ENCODE data around the gene ABO. TPM values are rescaled to one million over a fixed set of nuclear protein-coding genes. Genes with fewer than 3 reads are reported as not detected.
"Not testable (repeated sequence)": the region's sequence is repeated elsewhere in the genome, so short reads cannot be mapped to it uniquely, and the experiment has no call there.

The ABO gene
- total RNA-seq, 1 experiment from 2014 or later, result 2.8 TPM

GRCh38 chr9:133274236-133275104 lies 531 bp downstream of the ABO start:
- peaks cover 45% of the 10 kb centered on the region for H3K27me3 Mint-ChIP-seq (ENCODE audit: unreplicated experiment)
- no peak for DNase-seq
- H3K36me3 Mint-ChIP-seq (ENCODE audit: insufficient read depth, unreplicated experiment), result no peaks in the 10 kb centered on the region
- no peak for TF ChIP-seq CTCF (IDR thresholded peaks at IDR 0.05; ENCODE audit: unreplicated experiment)
- peak overlapping the region; percentile 24 for H3K4me3 Mint-ChIP-seq (ENCODE audit: low read depth, unreplicated experiment)
- CTCF ChIA-PET, result no interaction called here
- no peaks in the 10 kb centered on the region for H3K4me1 Mint-ChIP-seq (ENCODE audit: low read depth, unreplicated experiment)
- BruUV-seq (replicated peaks), result no TSS peak
- H3K27ac Mint-ChIP-seq (ENCODE audit: unreplicated experiment), result no peak overlapping the region
- H3K9me3 Mint-ChIP-seq (ENCODE audit: low read depth, unreplicated experiment), result peaks cover 4% of the 10 kb centered on the region
- intact Hi-C loops (cut with micrococcal nuclease; ENCODE audit: unreplicated experiment), result loop anchor here (5.0 kb wide), 1 partner anchor 87 kb away; no protein-coding TSS in a partner anchor

- BruUV-seq (replicated peaks), result no TSS peak
- TF ChIP-seq CTCF (IDR thresholded peaks at IDR 0.05; ENCODE audit: unreplicated experiment), result no peak
- intact Hi-C loops (cut with micrococcal nuclease; ENCODE audit: unreplicated experiment), result no loop called here
- peaks cover 4% of the 10 kb centered on the region for H3K9me3 Mint-ChIP-seq (ENCODE audit: low read depth, unreplicated experiment)
- DNase-seq, result no peak
- H3K27me3 Mint-ChIP-seq (ENCODE audit: unreplicated experiment), result peaks cover 45% of the 10 kb centered on the region
- H3K4me3 Mint-ChIP-seq (ENCODE audit: low read depth, unreplicated experiment), result no peak overlapping the region
- CTCF ChIA-PET, result no interaction called here
- no peaks in the 10 kb centered on the region for H3K4me1 Mint-ChIP-seq (ENCODE audit: low read depth, unreplicated experiment)
- H3K36me3 Mint-ChIP-seq (ENCODE audit: insufficient read depth, unreplicated experiment), result no peaks in the 10 kb centered on the region
- no peak overlapping the region for H3K27ac Mint-ChIP-seq (ENCODE audit: unreplicated experiment)
Measured at GRCh38 chr9:133273819-133274218, 1.2 kb downstream of the ABO start.

- DNase-seq, result no peak
- H3K4me3 Mint-ChIP-seq (ENCODE audit: low read depth, unreplicated experiment), result no peak overlapping the region
- H3K36me3 Mint-ChIP-seq (ENCODE audit: insufficient read depth, unreplicated experiment), result no peaks in the 10 kb centered on the region
- H3K4me1 Mint-ChIP-seq (ENCODE audit: low read depth, unreplicated experiment), result no peaks in the 10 kb centered on the region
- peaks cover 40% of the 10 kb centered on the region for H3K27me3 Mint-ChIP-seq (ENCODE audit: unreplicated experiment)
- BruUV-seq (replicated peaks), result no TSS peak
- TF ChIP-seq CTCF (IDR thresholded peaks at IDR 0.05; ENCODE audit: unreplicated experiment), result no peak
- intact Hi-C loops (cut with micrococcal nuclease; ENCODE audit: unreplicated experiment), result no loop called here
- H3K27ac Mint-ChIP-seq (ENCODE audit: unreplicated experiment), result no peak overlapping the region
- CTCF ChIA-PET, result interaction anchor here (0.7 kb wide), 1 partner anchor 85 kb away, joined by 4 read pairs; no protein-coding TSS in a partner anchor
- H3K9me3 Mint-ChIP-seq (ENCODE audit: low read depth, unreplicated experiment), result peaks cover 4% of the 10 kb centered on the region
Measured at GRCh38 chr9:133273098-133273497, 1.9 kb downstream of the ABO start.

GRCh38 chr9:133269537-133270362 lies 5.3 kb downstream of the ABO start:
- Mint-ChIP-seq H3K4me1 (ENCODE audit: low read depth, unreplicated experiment) (no peaks in the 10 kb centered on the region), H3K9me3 (ENCODE audit: low read depth, unreplicated experiment) (no peaks in the 10 kb centered on the region), H3K4me3 (ENCODE audit: low read depth, unreplicated experiment) (no peak overlapping the region), H3K36me3 (ENCODE audit: insufficient read depth, unreplicated experiment) (no peaks in the 10 kb centered on the region), H3K27me3 (ENCODE audit: unreplicated experiment) (peaks cover 22% of the 10 kb centered on the region), H3K27ac (ENCODE audit: unreplicated experiment) (no peak overlapping the region)
- intact Hi-C loops (cut with micrococcal nuclease; ENCODE audit: unreplicated experiment), result no loop called here
- no peak for TF ChIP-seq CTCF (IDR thresholded peaks at IDR 0.05; ENCODE audit: unreplicated experiment)
- BruUV-seq (replicated peaks), result no TSS peak
- CTCF ChIA-PET, result no interaction called here
- DNase-seq, result no peak

GRCh38 chr9:133269136-133269535 lies 5.9 kb downstream of the ABO start:
- H3K4me3 Mint-ChIP-seq (ENCODE audit: low read depth, unreplicated experiment); BruUV-seq (replicated peaks); H3K4me1 Mint-ChIP-seq (ENCODE audit: low read depth, unreplicated experiment); H3K36me3 Mint-ChIP-seq (ENCODE audit: insufficient read depth, unreplicated experiment); DNase-seq; H3K27ac Mint-ChIP-seq (ENCODE audit: unreplicated experiment); intact Hi-C loops (cut with micrococcal nuclease; ENCODE audit: unreplicated experiment); CTCF ChIA-PET; H3K9me3 Mint-ChIP-seq (ENCODE audit: low read depth, unreplicated experiment): not testable (repeated sequence)
- H3K27me3 Mint-ChIP-seq (ENCODE audit: unreplicated experiment), result peaks cover 16% of the 10 kb centered on the region

Data from Calu3 (cell line).